HPDE6-E6E7 (cell line): ENCODE results near the gene MAGEB17.

Source experiments
- DNase-seq: peaks from one replicate; pipeline ENCODE4 v3.0.0; 2011; ENCODE audit warnings: missing footprints; ENCODE audit errors: extremely low spot score

MAGEB17 gene

DNA sequence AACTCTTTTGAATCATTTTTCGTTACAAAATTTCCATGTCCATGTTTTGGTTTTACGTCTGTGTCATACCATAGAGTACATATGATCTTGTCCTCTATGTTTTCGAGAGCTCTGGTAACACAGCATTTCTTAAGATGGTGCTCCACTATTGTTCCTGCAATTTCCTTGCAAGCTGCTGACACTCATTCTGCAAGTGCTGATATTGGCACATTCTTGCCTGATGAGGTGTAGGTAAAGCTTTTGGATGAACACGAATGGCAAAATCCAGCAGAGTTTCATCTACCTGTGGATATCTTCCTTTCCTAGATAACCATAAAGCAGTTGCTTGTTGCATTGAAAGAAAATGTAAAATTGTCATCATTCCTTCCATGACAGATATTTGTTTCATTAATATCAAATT, 41.3 kb downstream of the MAGEB17 start:
- DNase-seq = no peak

DNA sequence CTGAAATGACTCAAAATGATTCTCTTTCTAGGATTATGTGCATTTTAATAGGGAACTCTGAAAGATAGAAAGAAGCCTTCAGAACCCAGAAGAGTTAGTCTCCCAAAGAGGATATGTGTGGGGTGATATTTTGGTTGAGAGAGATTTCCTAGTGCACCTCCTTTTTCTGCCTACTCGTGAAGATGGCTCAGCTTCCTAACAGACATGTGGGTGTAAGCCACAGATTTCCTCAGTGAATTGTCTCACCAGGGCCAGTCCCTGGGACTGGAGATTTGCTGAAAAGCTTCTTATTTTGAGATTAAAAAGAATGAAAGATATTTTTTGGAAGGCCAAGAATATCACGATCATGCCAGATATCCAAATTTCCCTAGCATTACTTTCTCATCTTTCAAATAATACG, 42.8 kb downstream of the MAGEB17 start:
- no peak for DNase-seq

DNA sequence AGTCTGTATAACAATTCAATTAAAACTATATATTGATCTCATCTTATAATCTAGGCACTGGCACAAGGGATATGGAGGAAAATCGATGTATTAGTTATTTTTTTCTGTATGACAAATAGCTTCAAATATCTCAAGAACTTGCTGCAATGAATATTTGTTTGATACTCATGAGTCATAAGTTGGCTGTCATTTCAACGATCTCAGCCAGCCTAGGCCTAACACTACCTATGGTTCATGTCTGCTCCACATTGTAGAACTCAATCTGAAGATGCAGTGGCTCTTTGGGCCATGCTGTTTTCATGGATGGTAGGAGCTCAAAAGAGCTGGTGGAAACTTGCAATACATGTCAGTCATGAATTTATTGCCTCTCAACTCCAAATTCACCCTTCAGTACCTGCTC, 44.7 kb downstream of the MAGEB17 start:
- no peak for DNase-seq

DNA sequence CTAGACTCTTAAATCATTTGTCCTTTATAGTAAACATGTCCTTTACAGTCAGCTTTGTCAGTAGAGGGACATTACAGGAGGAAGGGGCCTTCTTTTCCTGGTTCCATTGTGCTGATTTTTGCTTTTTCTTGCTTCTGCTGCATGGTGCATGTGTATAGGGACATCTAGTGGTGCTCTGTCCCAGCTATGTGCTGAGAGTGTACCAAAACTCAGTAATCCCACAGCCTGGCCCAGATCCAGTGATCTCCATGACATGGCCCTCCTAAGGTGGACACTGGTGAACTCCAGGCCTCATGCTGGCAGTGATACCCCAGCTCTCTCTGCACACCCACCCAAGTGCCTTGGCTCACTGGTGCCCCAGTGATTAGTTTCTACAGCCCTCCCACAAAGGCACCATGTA, 45.2 kb downstream of the MAGEB17 start:
- no peak for DNase-seq

DNA sequence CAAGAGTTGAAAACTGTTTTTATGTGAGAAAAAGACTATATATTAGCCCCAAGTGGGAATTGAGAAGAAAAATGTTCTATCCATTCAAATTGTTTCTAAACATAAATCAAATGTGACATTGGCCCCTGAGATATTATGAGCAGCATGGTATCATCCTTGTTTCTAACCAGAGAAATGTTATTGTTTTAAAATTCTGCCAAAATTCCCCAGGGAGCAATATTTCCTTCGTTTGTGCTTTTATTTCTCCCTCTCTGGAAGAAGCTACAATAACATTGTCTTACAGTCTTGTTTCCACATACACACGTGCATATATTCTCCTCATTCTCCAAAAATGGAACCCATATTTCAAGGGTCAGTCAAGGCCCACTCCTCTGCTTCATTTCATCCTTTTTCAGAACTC, 46.7 kb downstream of the MAGEB17 start:
- DNase-seq = no peak

DNA sequence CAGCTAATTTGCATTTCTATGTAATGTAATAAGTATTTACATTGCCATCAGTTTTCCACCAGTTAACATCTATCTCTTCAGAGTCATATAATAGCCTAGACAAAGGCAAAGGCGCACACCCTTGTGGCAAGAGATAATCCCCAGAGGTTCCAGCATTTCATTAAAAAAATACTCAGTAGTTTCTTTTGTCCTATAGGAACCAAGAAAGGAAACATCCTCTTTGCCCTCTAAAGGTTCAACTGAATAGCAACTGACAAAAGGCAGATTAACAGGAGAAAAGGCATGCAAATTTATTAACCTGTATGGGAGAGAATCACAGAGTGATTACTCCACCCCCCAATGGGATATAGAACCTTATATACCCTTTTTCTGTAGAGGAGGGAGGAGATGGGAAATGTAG, 48.4 kb downstream of the MAGEB17 start:
- no peak for DNase-seq
